AG10803 (cell line): ENCODE results near the gene TTC28.

ENCODE experiments used
- DNase-seq: peaks from one replicate; pipeline ENCODE4 v3.0.0; 2010; ENCODE audit warnings: low read depth
- H3K4me3 ChIP-seq: 2 replicates; pipeline ENCODE4 v1.5.1; 2011; ENCODE audit warnings: mild to moderate bottlenecking, low read length, control low read depth
- CTCF ChIP-seq: conservative IDR thresholded peaks from 2 replicates; pipeline ENCODE4 v1.5.1; 2011; ENCODE audit warnings: mild to moderate bottlenecking, low read length, control low read depth, inconsistent platforms

The TTC28 gene

GRCh38 chr22:27952779-27953178 lies 726.9 kb downstream of the TTC28 start:
- no peak overlapping the region for H3K4me3 ChIP-seq
- no peak for TF ChIP-seq CTCF
- peak; percentile 24 for DNase-seq

GRCh38 chr22:27952091-27952490 lies 727.5 kb downstream of the TTC28 start:
- H3K4me3 ChIP-seq, result no peak overlapping the region
- DNase-seq, result peak; percentile 59
- TF ChIP-seq CTCF, result no peak

GRCh38 chr22:27949421-27949820 lies 730.2 kb downstream of the TTC28 start:
- no peak overlapping the region for H3K4me3 ChIP-seq
- no peak for TF ChIP-seq CTCF
- no peak for DNase-seq

- DNase-seq, result no peak
- H3K4me3 ChIP-seq, result no peak overlapping the region
- TF ChIP-seq CTCF, result no peak
Observed at GRCh38 chr22:27948569-27948968, 731.1 kb downstream of the TTC28 start.

- no peak for TF ChIP-seq CTCF
Observed at GRCh38 chr22:27947448-27947847, 732.2 kb downstream of the TTC28 start.

GRCh38 chr22:27941143-27941542 lies 738.5 kb downstream of the TTC28 start:
- H3K4me3 ChIP-seq, result no peak overlapping the region
- no peak for TF ChIP-seq CTCF
- no peak for DNase-seq

More at GRCh38 chr22:27947448-27947847, 732.2 kb downstream of the TTC28 start:
- DNase-seq, result no peak
- H3K4me3 ChIP-seq, result no peak overlapping the region

- TF ChIP-seq CTCF, result peak; percentile 19; the same call in 1 of the 2 replicates
- H3K4me3 ChIP-seq, result no peak overlapping the region
Observed at GRCh38 chr22:27937453-27937852, 742.2 kb downstream of the TTC28 start.

More at GRCh38 chr22:27937453-27937852, 742.2 kb downstream of the TTC28 start:
- DNase-seq, result no peak
